Gastroesophageal sphincter (tissue), 4 donors: ENCODE measurements around the gene RNF32. TPM values are rescaled to one million over a fixed set of nuclear protein-coding genes. Genes with fewer than 3 reads are reported as not detected.
A peak's percentile ranks its signal among the peaks of the same experiment; 100 is the strongest.

ENCODE experiments used
- ATAC-seq: fragments of 150-250 bp; one replicate; pipeline ENCODE4 v1.9.1; 2016; ENCODE audit warnings: mild to moderate bottlenecking, moderate library complexity
- H3K27ac ChIP-seq, 4 donors: fragments of 200-600 bp; sonication (generic) in 3 of 4; 1 replicate in 3 of 4; 2 replicates in 1 of 4; pipeline ENCODE4 v1.5.1; 2016 to 2019
- H3K27me3 ChIP-seq: fragments of 200-600 bp; sonication (generic); one replicate; pipeline ENCODE4 v1.5.1; 2019
- H3K36me3 ChIP-seq, 2 donors: fragments of 200-600 bp; sonication (generic); one replicate each; pipeline ENCODE4 v1.5.1; 2019; ENCODE audit warnings: control low read depth in 1 of 2
- H3K4me1 ChIP-seq, 3 donors: fragments of 200-600 bp; sonication (generic); 1 replicate in 2 of 3; 2 replicates in 1 of 3; pipeline ENCODE4 v1.5.1; 2016 to 2019; ENCODE audit warnings: control low read depth in 2 of 3
- H3K4me3 ChIP-seq, 2 donors: fragments of 200-600 bp; sonication (generic); one replicate each; pipeline ENCODE4 v1.5.1; 2019; ENCODE audit warnings: mild to moderate bottlenecking in 1 of 2, moderate library complexity in 1 of 2
- H3K9me3 ChIP-seq, 3 donors: fragments of 200-600 bp; sonication (generic); one replicate each; pipeline ENCODE4 v1.5.1; 2017 to 2019; ENCODE audit warnings: control low read depth in 2 of 3
- EP300 ChIP-seq: sonication (generic); formaldehyde crosslinking; IDR thresholded peaks from one replicate; pipeline ENCODE4 v1.6.1; 2017; ENCODE audit warnings: antibody characterized with exemption, mild to moderate bottlenecking
- POLR2A ChIP-seq, 2 donors: fragments of 450-650 bp; IDR thresholded peaks; one replicate each; pipeline ENCODE4 v1.6.1; 2017; ENCODE audit warnings: antibody characterized with exemption in 2 of 2, mild to moderate bottlenecking in 2 of 2, moderate library complexity in 1 of 2
- POLR2AphosphoS5 ChIP-seq: sonication (generic); formaldehyde crosslinking; IDR thresholded peaks from one replicate; pipeline ENCODE4 v1.6.1; 2017; ENCODE audit warnings: antibody characterized with exemption
- WGBS, 2 donors: methylation state at CpG; one replicate each; pipeline ENCODE4 v1.1.5; 2018; ENCODE audit warnings: low coverage in 1 of 2; 5-methylcytosine and 5-hydroxymethylcytosine counted together
- total RNA-seq, 4 donors: library from RNA; depleted of rRNA; stranded (reverse); fragments of >200 nt; gene quantifications; one replicate each; pipeline ENCODE4 v1.1.0, GENCODE V29; 2016
- TF ChIP-seq, protein P1 (sequence below), 4 experiments: fragments of 200-600 bp in 2 of 4; fragments of 450-650 bp in 2 of 4; sonication (generic) in 1 of 4; IDR thresholded peaks; one replicate each; pipeline ENCODE4 v1.5.1; 2017 to 2019; ENCODE audit warnings: antibody characterized with exemption in 4 of 4, mild to moderate bottlenecking in 2 of 4, moderate library complexity in 2 of 4

Gene RNF32
- total RNA-seq, 4 donors from 2014 or later = 0.35 to 0.67 TPM; not detected in 2

DNA sequence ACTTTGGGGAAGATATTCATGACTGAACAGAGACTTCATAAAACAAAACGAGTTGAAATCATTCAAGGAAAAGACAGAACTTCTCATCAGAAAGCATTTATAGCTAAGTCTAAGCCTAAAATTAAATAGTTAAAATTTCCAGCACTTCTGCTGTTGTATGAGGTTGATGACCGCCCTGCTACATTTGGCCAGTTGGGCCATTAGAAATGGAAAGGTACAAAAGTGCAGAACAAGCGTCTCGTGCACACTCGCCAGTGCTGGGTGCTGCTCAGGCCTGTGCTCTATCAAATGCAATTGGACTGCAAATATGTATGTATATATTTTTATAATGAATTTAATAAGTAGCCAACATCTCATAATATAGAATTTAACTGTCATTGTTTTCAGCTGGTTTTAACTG, 34.4 kb upstream of the RNF32 start:
- no peaks in the 10 kb centered on the region for H3K9me3 ChIP-seq
- peaks cover 42% of the 10 kb centered on the region for H3K27me3 ChIP-seq
- no peak overlapping the region for H3K27ac ChIP-seq
- WGBS, 2 donors = 67 to 70% methylated on average over 5 of the region's 5 CpGs
- H3K4me1 ChIP-seq = peaks cover 0 to 16% (median 9%) of the 10 kb centered on the region in 3 donors
- no peaks in the 10 kb centered on the region for H3K36me3 ChIP-seq
- TF ChIP-seq POLR2AphosphoS5 (no peak), EP300 (no peak), POLR2A (IDR thresholded peaks at IDR 0.05) (no peak)
- TF ChIP-seq, protein P1, sequence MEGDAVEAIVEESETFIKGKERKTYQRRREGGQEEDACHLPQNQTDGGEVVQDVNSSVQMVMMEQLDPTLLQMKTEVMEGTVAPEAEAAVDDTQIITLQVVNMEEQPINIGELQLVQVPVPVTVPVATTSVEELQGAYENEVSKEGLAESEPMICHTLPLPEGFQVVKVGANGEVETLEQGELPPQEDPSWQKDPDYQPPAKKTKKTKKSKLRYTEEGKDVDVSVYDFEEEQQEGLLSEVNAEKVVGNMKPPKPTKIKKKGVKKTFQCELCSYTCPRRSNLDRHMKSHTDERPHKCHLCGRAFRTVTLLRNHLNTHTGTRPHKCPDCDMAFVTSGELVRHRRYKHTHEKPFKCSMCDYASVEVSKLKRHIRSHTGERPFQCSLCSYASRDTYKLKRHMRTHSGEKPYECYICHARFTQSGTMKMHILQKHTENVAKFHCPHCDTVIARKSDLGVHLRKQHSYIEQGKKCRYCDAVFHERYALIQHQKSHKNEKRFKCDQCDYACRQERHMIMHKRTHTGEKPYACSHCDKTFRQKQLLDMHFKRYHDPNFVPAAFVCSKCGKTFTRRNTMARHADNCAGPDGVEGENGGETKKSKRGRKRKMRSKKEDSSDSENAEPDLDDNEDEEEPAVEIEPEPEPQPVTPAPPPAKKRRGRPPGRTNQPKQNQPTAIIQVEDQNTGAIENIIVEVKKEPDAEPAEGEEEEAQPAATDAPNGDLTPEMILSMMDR (IDR thresholded peaks at IDR 0.05) = no peak
- ATAC-seq = no peak
- no peak overlapping the region for H3K4me3 ChIP-seq

GRCh38 chr7:156606691-156607331, 33.8 kb upstream of the RNF32 start:
- Histone ChIP-seq H3K4me1 (peaks cover 0 to 16% (median 9%) of the 10 kb centered on the region in 3 donors), H3K27ac (no peak overlapping the region), H3K4me3 (peak overlapping the region in 1 of 2 donors; percentile 50), H3K27me3 (peaks cover 42% of the 10 kb centered on the region), H3K36me3 (no peaks in the 10 kb centered on the region), H3K9me3 (no peaks in the 10 kb centered on the region)
- no peak for ATAC-seq
- WGBS, 2 donors = 87 to 95% methylated on average over 2 to 5 of the region's 14 CpGs
- no peak for TF ChIP-seq POLR2AphosphoS5
- TF ChIP-seq POLR2A (IDR thresholded peaks at IDR 0.05) = no peak
- TF ChIP-seq, protein P1 (IDR thresholded peaks at IDR 0.05) = no peak
- no peak for TF ChIP-seq EP300

DNA sequence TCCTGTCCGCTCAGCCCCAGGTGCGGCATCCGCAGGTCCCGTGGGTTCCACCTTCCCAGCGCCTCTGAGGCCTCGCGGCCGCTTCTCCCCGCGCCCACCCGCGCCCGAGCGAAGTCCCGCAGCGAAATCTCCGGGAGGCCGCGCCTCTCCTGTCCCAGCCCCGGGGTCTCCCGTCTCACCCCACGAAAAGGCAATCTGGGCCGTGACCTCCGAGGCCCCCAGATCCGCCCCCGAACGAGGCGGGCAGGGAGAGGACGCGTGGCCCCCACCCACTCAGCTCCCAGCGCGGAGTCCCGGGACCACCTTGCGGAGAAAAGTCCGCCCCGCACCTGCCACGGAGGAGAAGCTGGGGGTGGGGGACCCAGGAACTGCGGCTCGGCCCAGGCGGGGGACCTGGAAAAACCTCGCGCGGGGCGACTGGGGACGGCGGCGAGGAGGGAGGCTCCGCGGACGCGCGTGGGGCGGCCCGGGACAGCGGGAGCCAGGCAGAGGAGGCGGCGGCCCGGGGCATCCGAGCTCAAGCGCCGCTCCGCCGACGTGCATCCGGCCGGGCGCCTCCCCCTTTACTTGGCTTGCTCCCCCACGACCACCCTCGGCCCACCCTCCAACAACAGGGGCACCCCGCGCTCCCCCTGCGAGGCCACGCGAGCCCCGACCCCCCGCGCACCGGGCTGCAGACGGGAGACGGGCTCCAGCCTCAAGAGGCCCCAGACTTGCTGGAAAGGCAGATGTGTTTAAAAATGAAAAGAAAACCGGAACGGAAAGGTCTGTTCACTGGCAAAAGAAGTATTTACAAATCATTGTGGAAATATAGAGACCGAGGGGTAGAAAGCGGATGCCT, 33.0 kb upstream of the RNF32 start:
- Histone ChIP-seq H3K27me3 (peaks cover 42% of the 10 kb centered on the region), H3K36me3 (no peaks in the 10 kb centered on the region), H3K27ac (no peak overlapping the region), H3K4me3 (peak overlapping the region; percentile 9 to 50), H3K4me1 (peaks cover 0 to 16% (median 9%) of the 10 kb centered on the region in 3 donors), H3K9me3 (no peaks in the 10 kb centered on the region)
- ATAC-seq = no peak
- TF ChIP-seq POLR2A (IDR thresholded peaks at IDR 0.05) = no peak
- TF ChIP-seq, protein P1 (IDR thresholded peaks at IDR 0.05) = no peak
- no peak for TF ChIP-seq EP300
- TF ChIP-seq POLR2AphosphoS5 = no peak
- 21 to 67% methylated on average over 2 to 3 of the region's 84 CpGs for WGBS, 2 donors

- no peaks in the 10 kb centered on the region for H3K36me3 ChIP-seq
- peaks cover 42% of the 10 kb centered on the region for H3K27me3 ChIP-seq
- no peak for TF ChIP-seq POLR2AphosphoS5
- no peak for TF ChIP-seq EP300
- TF ChIP-seq POLR2A (IDR thresholded peaks at IDR 0.05) = no peak
- TF ChIP-seq, protein P1 (IDR thresholded peaks at IDR 0.05) = no peak
- peak overlapping the region in 1 of 2 donors; percentile 50 for H3K4me3 ChIP-seq
- no peak overlapping the region for H3K27ac ChIP-seq
- ATAC-seq = peak; percentile 24
- peaks cover 0 to 16% (median 9%) of the 10 kb centered on the region in 3 donors for H3K4me1 ChIP-seq
- no peaks in the 10 kb centered on the region for H3K9me3 ChIP-seq
- WGBS, 2 donors = 13 to 25% methylated on average over 12 to 14 of the region's 17 CpGs
Observed at GRCh38 chr7:156608173-156608478, 32.4 kb upstream of the RNF32 start.
